PC-3 (cell line): Measurements from ENCODE around the gene P2RY6. TPM values are rescaled to one million over a fixed set of nuclear protein-coding genes. Genes with fewer than 3 reads are reported as not detected.

Experiments
- ATAC-seq: fragments of 200-7000 bp; cut with Tn5 transposase; 2 replicates; pipeline ENCODE4 v1.9.1; 2020; ENCODE audit warnings: mild to moderate bottlenecking, moderate library complexity
- BruUV-seq: library from RNA; stranded (reverse); fragments of 400-500 nt; replicated peaks from 2 replicates; lab custom pipeline; 2021; lab: Mats Ljungman, UMichigan
- CTCF ChIA-PET: fragments of 300-600 bp; sonication (Branson Sonifier 250); formaldehyde crosslinking; loops from one replicate; lab custom pipeline; 2022; ENCODE audit warnings: antibody characterized with exemption; lab: Charles Lee
- POLR2A ChIA-PET: fragments of 300-600 bp; sonication (Branson Sonifier 250); formaldehyde crosslinking; loops from one replicate; lab custom pipeline; 2022; ENCODE audit warnings: antibody characterized with exemption; ENCODE audit not compliant: unreplicated experiment; lab: Charles Lee
- DNase-seq: peaks from one replicate; pipeline ENCODE4 v3.0.0-alpha.2; 2015
- H2AFZ ChIP-seq: fragments of 300-600 bp; sonication (generic); 2 replicates; pipeline ENCODE4 v1.6.0; 2016; ENCODE audit warnings: antibody characterized with exemption, low read length
- H3F3A ChIP-seq: fragments of 300-600 bp; sonication (generic); one replicate; pipeline ENCODE4 v1.6.0; 2017; ENCODE audit warnings: antibody characterized with exemption, low read length, control low read depth, mild to moderate bottlenecking; ENCODE audit not compliant: unreplicated experiment
- H3K27ac ChIP-seq: fragments of 300-600 bp; sonication (generic); 2 replicates; pipeline ENCODE4 v1.5.1; 2016; ENCODE audit warnings: mild to moderate bottlenecking, low read length
- H3K27me3 ChIP-seq: fragments of 300-600 bp; sonication (generic); 2 replicates; pipeline ENCODE4 v1.6.1; 2016; ENCODE audit warnings: low read length, mixed read lengths
- H3K36me3 ChIP-seq: fragments of 300-600 bp; sonication (generic); 2 replicates; pipeline ENCODE4 v1.6.1; 2016; ENCODE audit warnings: low read depth, mixed run types, low read length, mixed read lengths
- H3K4me1 ChIP-seq: fragments of 300-600 bp; sonication (generic); 2 replicates; pipeline ENCODE4 v1.5.1; 2016; ENCODE audit warnings: low read length; ENCODE audit not compliant: insufficient read depth
- H3K4me2 ChIP-seq: fragments of 300-600 bp; sonication (generic); 2 replicates; pipeline ENCODE4 v1.6.0; 2016; ENCODE audit warnings: low read length
- H3K4me3 ChIP-seq: fragments of 300-600 bp; sonication (generic); 2 replicates; pipeline ENCODE4 v1.5.1; 2016; ENCODE audit warnings: mild to moderate bottlenecking, low read length, mixed read lengths
- H3K79me2 ChIP-seq: fragments of 300-600 bp; sonication (generic); 2 replicates; pipeline ENCODE4 v1.6.1; 2017; ENCODE audit warnings: low read length, mixed read lengths
- H3K9ac ChIP-seq: fragments of 300-600 bp; sonication (generic); 2 replicates; pipeline ENCODE4 v1.6.0; 2016; ENCODE audit warnings: mild to moderate bottlenecking, low read length
- H3K9me2 ChIP-seq: fragments of 300-600 bp; sonication (generic); replicated peaks from 2 replicates; pipeline ENCODE4 v1.6.1; 2016; ENCODE audit warnings: mixed run types, low read length, mixed read lengths
- H3K9me3 ChIP-seq: fragments of 300-600 bp; sonication (generic); 2 replicates; pipeline ENCODE4 v1.6.1; 2016; ENCODE audit warnings: low read length, mixed read lengths
- H4K20me1 ChIP-seq: fragments of 300-600 bp; sonication (generic); 2 replicates; pipeline ENCODE4 v1.6.1; 2016; ENCODE audit warnings: low read length, mixed read lengths
- EZH2 ChIP-seq: fragments of 300-600 bp; sonication (generic); IDR thresholded peaks from one replicate; pipeline ENCODE4 v1.6.1; 2017; ENCODE audit warnings: antibody characterized with exemption, mild to moderate bottlenecking, low read length; ENCODE audit not compliant: unreplicated experiment
- EZH2phosphoT487 ChIP-seq: fragments of 300-600 bp; sonication (generic); IDR thresholded peaks from 2 replicates; pipeline ENCODE4 v1.6.1; 2018; ENCODE audit warnings: mild to moderate bottlenecking, antibody characterized with exemption, low read length, borderline replicate concordance
- intact Hi-C: fragments of 100-400 bp; cut with micrococcal nuclease; formaldehyde crosslinking; loops from 2 replicates; pipeline ENCODE4 v1.9.0; 2023
- total RNA-seq: library from RNA; depleted of rRNA; stranded (reverse); fragments of >200 nt; gene quantifications from 2 replicates; pipeline ENCODE4 v1.2.3, GENCODE V29; 2014; rRNA removed
- TF ChIP-seq, protein P1 (sequence below): fragments of 300-600 bp; sonication (generic); conservative IDR thresholded peaks from 2 replicates; pipeline ENCODE4 v1.5.1; 2017; ENCODE audit warnings: antibody characterized with exemption, low read depth, mild to moderate bottlenecking, low read length

P2RY6 gene
- total RNA-seq, 1 experiment from 2014 or later, result 2.0 TPM

DNA sequence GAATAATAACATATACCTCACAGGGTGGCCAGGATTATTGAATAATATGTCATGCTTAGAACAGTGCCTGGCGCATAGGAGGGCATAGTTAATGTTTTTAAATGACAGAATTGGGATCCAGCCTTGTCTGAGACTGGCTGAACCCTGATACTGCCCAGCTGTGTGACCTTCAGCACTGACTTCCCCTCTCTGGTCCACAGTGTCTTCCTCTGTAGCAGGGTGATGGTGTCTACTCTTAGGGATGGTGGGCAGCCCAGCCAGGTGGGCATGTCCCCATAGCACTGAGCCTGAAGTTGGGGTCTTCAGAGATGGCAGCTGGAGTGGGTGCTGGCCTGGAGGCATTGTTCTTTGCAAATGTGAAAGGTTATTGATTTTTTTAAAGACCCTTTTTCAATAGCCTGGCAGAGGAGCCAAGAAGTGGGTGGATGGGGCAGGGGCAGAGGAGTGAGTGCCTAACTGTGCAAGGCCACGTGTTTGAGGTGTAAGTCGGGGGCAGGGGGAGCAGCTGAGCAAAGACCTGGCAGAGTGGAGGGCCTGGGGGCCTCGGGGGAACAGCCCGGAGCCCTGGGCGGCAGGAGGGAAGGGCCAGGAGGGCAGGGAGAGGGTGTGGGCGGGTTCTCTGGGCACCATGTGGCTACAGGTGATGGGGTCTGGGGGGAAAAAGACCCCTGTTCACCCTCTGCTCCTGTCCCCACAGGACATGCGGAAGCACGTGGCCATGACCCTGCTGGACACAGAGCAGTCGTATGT lies 74.2 kb downstream of the P2RY6 start:
- BruUV-seq, result no TSS peak
- Histone ChIP-seq H3K9me3 (no peaks in the 10 kb centered on the region), H3K4me2 (no peak overlapping the region), H3K27me3 (no peaks in the 10 kb centered on the region), H3K9me2 (no peaks in the 10 kb centered on the region), H3K36me3 (no peaks in the 10 kb centered on the region), H3K27ac (no peak overlapping the region), H3K9ac (no peak overlapping the region), H3K79me2 (peaks cover 9% of the 10 kb centered on the region), H3K4me1 (peaks cover 4% of the 10 kb centered on the region; the same call in 1 of the 2 replicates), H4K20me1 (no peaks in the 10 kb centered on the region), H2AFZ (no peak overlapping the region), H3F3A (no peaks in the 10 kb centered on the region), H3K4me3 (no peak overlapping the region)
- DNase-seq (no peak), ATAC-seq (no peak)
- TF ChIP-seq, protein P1, sequence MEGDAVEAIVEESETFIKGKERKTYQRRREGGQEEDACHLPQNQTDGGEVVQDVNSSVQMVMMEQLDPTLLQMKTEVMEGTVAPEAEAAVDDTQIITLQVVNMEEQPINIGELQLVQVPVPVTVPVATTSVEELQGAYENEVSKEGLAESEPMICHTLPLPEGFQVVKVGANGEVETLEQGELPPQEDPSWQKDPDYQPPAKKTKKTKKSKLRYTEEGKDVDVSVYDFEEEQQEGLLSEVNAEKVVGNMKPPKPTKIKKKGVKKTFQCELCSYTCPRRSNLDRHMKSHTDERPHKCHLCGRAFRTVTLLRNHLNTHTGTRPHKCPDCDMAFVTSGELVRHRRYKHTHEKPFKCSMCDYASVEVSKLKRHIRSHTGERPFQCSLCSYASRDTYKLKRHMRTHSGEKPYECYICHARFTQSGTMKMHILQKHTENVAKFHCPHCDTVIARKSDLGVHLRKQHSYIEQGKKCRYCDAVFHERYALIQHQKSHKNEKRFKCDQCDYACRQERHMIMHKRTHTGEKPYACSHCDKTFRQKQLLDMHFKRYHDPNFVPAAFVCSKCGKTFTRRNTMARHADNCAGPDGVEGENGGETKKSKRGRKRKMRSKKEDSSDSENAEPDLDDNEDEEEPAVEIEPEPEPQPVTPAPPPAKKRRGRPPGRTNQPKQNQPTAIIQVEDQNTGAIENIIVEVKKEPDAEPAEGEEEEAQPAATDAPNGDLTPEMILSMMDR, result no peak
- TF ChIP-seq EZH2phosphoT487 (no peak), EZH2 (no peak)
- CTCF ChIA-PET, result no interaction called here
- intact Hi-C loops, result no loop called here
- POLR2A ChIA-PET, result no interaction called here

DNA sequence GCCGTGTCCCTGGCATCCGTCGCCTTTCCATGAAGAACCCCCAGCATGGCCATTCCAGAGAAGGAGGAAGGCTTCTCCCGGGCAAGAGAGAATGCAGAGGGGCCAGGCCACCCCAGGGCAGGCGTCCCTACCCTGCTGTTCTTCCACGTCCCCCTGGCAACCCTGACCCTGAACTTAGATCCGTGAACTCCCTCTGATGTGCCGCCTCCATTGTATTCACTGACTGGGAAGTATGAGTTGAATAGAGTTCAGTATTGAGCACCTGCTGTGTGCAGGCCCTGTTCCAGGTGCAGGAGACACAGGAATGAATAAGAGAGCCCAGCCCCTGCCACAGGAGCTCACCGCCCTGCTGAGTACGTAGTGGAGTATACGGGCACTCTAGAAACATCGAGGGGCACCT lies 74.9 kb downstream of the P2RY6 start:
- Histone ChIP-seq H3K9ac (no peak overlapping the region), H3K27me3 (no peaks in the 10 kb centered on the region), H2AFZ (no peak overlapping the region), H3F3A (no peaks in the 10 kb centered on the region), H3K9me2 (no peaks in the 10 kb centered on the region), H3K79me2 (peaks cover 9% of the 10 kb centered on the region), H4K20me1 (no peaks in the 10 kb centered on the region), H3K36me3 (no peaks in the 10 kb centered on the region), H3K4me3 (no peak overlapping the region), H3K4me1 (peaks cover 4% of the 10 kb centered on the region; the same call in 1 of the 2 replicates), H3K9me3 (no peaks in the 10 kb centered on the region), H3K4me2 (no peak overlapping the region), H3K27ac (no peak overlapping the region)
- BruUV-seq, result no TSS peak
- CTCF ChIA-PET, result no interaction called here
- TF ChIP-seq EZH2phosphoT487 (no peak), EZH2 (no peak)
- TF ChIP-seq, protein P1, result no peak
- ATAC-seq (no peak), DNase-seq (no peak)
- intact Hi-C loops, result no loop called here
- POLR2A ChIA-PET, result no interaction called here

Other genes with a start within 250 kb of the P2RY6 start
- gene FCHSD2, start 130.0 kb upstream of the P2RY6 start, total RNA-seq, result 7.1 and 8.8 TPM in 2 replicates
- 54.8 and 72.9 TPM in 2 replicates for gene P2RY2, start 54.1 kb upstream of the P2RY6 start, total RNA-seq
- gene ARHGEF17, start 35.9 kb downstream of the P2RY6 start, total RNA-seq, result 6.2 and 11.0 TPM in 2 replicates
- gene RELT, start 104.1 kb downstream of the P2RY6 start, total RNA-seq, result 24.5 and 34.0 TPM in 2 replicates